ENCODE data around the gene PPY. TPM values are rescaled to one million over a fixed set of nuclear protein-coding genes. Genes with fewer than 3 reads are reported as not detected.

Gene PPY
- total and polyA plus RNA-seq, 3 experiments from 2014 or later, result not detected

DNA sequence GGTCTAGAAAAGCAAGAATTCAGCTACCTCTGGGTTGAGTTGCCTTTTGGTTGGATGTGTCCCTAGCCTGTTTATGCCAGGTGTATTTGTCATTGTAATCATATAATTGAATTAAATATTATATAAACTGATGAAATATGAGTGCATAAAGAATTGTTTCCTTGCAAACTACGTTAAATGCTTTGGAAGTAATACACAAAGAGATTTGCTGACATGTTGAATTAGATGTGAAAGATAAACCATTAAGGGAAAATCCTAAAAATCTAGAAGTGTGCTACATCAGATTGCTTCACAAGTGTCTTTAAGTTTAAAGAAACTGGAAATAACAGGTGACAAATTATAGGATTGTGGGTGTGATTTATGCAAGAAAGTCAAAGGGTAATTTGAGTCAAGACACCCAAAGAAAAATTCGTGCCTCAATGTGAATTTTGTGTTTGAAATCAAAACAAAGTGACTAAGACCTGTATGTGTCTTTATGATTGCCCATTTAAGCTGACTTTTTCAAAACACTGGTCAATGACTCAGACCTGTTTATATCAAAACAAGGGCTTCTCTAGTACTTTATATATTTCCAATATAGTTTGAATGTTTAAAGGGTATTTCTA is 16.6 kb upstream of the PPY start:
- H3K27ac Mint-ChIP-seq, result no peak overlapping the region
- H3K9me3 ChIP-seq (ENCODE audit: low read length), result no peaks in the 10 kb centered on the region
- DNase-seq, result no peak
- no peaks in the 10 kb centered on the region for H3K36me3 ChIP-seq (ENCODE audit: insufficient read depth, low read length)
- H3K4me1 ChIP-seq (ENCODE audit: insufficient read depth, low read length), result no peaks in the 10 kb centered on the region
- no peak overlapping the region for H3K27ac ChIP-seq (ENCODE audit: low read depth, low read length)
- CTCF ChIA-PET, result interaction anchor here (1.6 kb wide), 1 partner anchor 15 kb away, joined by 7 read pairs; no protein-coding TSS in a partner anchor
- peaks cover 24 to 39% of the 10 kb centered on the region in 2 donors for H3K27me3 Mint-ChIP-seq
- POLR2A ChIA-PET, result no interaction called here
- no peaks in the 10 kb centered on the region for H3K27me3 ChIP-seq (ENCODE audit: insufficient read depth, low read length, poor library complexity, severe bottlenecking)
- no peaks in the 10 kb centered on the region for H3K9me3 Mint-ChIP-seq
- H3K4me3 Mint-ChIP-seq, result no peak overlapping the region
- H3K36me3 Mint-ChIP-seq, result peaks cover 0 to 2% (median 0%) of the 10 kb centered on the region in 3 donors
- H3K4me1 Mint-ChIP-seq, result no peaks in the 10 kb centered on the region
- no peak overlapping the region for H3K4me3 ChIP-seq (ENCODE audit: low read length)

- no peak overlapping the region for H3K27ac Mint-ChIP-seq
- peaks cover 29 to 46% of the 10 kb centered on the region in 2 donors for H3K27me3 Mint-ChIP-seq
- H3K4me3 Mint-ChIP-seq, result no peak overlapping the region
- Histone ChIP-seq H3K27ac (ENCODE audit: low read depth, low read length) (no peak overlapping the region), H3K4me1 (ENCODE audit: insufficient read depth, low read length) (no peaks in the 10 kb centered on the region), H3K27me3 (ENCODE audit: insufficient read depth, low read length, poor library complexity, severe bottlenecking) (peaks cover 19% of the 10 kb centered on the region), H3K36me3 (ENCODE audit: insufficient read depth, low read length) (no peaks in the 10 kb centered on the region), H3K9me3 (ENCODE audit: low read length) (no peaks in the 10 kb centered on the region), H3K4me3 (ENCODE audit: low read length) (no peak overlapping the region)
- H3K36me3 Mint-ChIP-seq, result no peaks in the 10 kb centered on the region
- DNase-seq, result peak in 1 of 5 donors; percentile 8
- no peaks in the 10 kb centered on the region for H3K9me3 Mint-ChIP-seq
- ChIA-PET POLR2A (no interaction called here), CTCF (no interaction called here)
- H3K4me1 Mint-ChIP-seq, result peaks cover 0 to 13% (median 2%) of the 10 kb centered on the region in 3 donors
These were observed 13.9 kb upstream of the PPY start for GRCh38 chr17:43956222-43956621.

DNA sequence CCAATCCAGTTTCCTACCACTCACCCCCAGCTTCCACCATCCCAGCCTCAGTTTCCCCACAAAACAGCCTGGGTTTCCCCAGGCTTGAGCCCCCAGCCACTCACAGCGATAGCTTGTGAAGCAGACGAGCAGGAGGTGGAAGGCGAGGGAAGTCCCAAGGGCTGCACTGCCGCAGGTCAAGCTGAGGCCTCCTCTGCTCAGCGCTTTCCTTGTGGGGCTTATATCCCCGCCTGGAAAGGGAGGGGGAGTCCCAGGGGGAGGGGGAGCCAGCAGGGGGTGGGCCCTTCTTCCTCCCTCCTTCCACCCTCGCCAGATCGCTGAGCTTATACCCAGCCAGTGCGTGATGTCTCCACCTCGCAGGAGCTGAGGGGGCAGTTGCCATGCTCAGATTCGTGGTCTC is 11.5 kb upstream of the PPY start, which contains the start of gene PYY:
PYY (minus strand) TSS at position 195 of the 400 bp plus-strand sequence. CDS start 457 bp downstream, outside the sequence.
- H3K4me1 Mint-ChIP-seq, result peaks cover 0 to 13% (median 2%) of the 10 kb centered on the region in 3 donors

GRCh38 chr17:43952724-43953666 is 10.7 kb upstream of the PPY start:
- Histone ChIP-seq H3K27me3 (ENCODE audit: insufficient read depth, low read length, poor library complexity, severe bottlenecking) (peaks cover 24% of the 10 kb centered on the region), H3K36me3 (ENCODE audit: insufficient read depth, low read length) (no peaks in the 10 kb centered on the region), H3K27ac (ENCODE audit: low read depth, low read length) (no peak overlapping the region), H3K9me3 (ENCODE audit: low read length) (no peaks in the 10 kb centered on the region), H3K4me3 (ENCODE audit: low read length) (no peak overlapping the region), H3K4me1 (ENCODE audit: insufficient read depth, low read length) (no peaks in the 10 kb centered on the region)
- Mint-ChIP-seq H3K36me3 (peaks cover 0 to 4% (median 0%) of the 10 kb centered on the region in 3 donors), H3K27ac (peak overlapping the region in 1 of 8 donors; percentile 15), H3K4me1 (peaks cover 0 to 13% (median 2%) of the 10 kb centered on the region in 3 donors), H3K4me3 (peak overlapping the region in 2 of 7 donors; percentile 39 to 41), H3K9me3 (no peaks in the 10 kb centered on the region), H3K27me3 (peaks cover 34 to 58% of the 10 kb centered on the region in 2 donors)
- CTCF ChIA-PET, result no interaction called here
- no peak for DNase-seq
- POLR2A ChIA-PET, result no interaction called here

More for the DNA sequence above, 11.5 kb upstream of the PPY start, which contains the start of gene PYY:
- H3K4me3 Mint-ChIP-seq, result peak within 1 kb of the TSS in 2 of 7 donors; percentile 39 to 41
- Histone ChIP-seq H3K4me3 (ENCODE audit: low read length) (no peak within 1 kb of the TSS), H3K9me3 (ENCODE audit: low read length) (no peaks in the 10 kb centered on the region), H3K36me3 (ENCODE audit: insufficient read depth, low read length) (no peaks in the 10 kb centered on the region), H3K27ac (ENCODE audit: low read depth, low read length) (no peak within 1 kb of the TSS), H3K4me1 (ENCODE audit: insufficient read depth, low read length) (no peaks in the 10 kb centered on the region), H3K27me3 (ENCODE audit: insufficient read depth, low read length, poor library complexity, severe bottlenecking) (peaks cover 24% of the 10 kb centered on the region)
- ChIA-PET CTCF (no interaction called here), POLR2A (no interaction called here)
- H3K27me3 Mint-ChIP-seq, result peaks cover 36 to 55% of the 10 kb centered on the region in 2 donors
- H3K36me3 Mint-ChIP-seq, result peaks cover 0 to 4% (median 0%) of the 10 kb centered on the region in 3 donors
- H3K27ac Mint-ChIP-seq, result peak within 1 kb of the TSS in 1 of 8 donors; percentile 15
- DNase-seq, result no peak
- H3K9me3 Mint-ChIP-seq, result no peaks in the 10 kb centered on the region

DNA sequence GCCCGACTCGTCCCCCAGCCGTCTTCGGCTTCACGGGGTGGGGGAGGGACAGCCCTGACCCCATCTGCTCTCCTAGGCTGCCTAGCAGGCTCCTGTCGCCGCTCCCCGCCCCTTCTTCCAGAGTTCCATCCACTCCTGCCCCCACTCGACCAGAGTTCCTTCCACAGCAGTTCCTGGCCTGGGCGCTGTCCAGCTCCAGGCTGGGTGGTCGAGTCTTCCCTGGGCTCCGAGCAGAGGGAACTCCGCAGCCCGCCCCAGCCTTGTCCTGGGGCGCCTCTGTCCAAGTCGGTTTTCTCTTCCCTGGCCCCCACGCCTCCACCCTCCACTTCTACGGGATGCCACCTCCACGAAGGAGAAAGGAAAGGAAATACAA is 10.1 kb upstream of the PPY start:
- ChIA-PET CTCF (no interaction called here), POLR2A (no interaction called here)
- no peak for DNase-seq
- H3K4me3 Mint-ChIP-seq, result no peak overlapping the region
- H3K27me3 ChIP-seq (ENCODE audit: insufficient read depth, low read length, poor library complexity, severe bottlenecking), result peaks cover 24% of the 10 kb centered on the region
- H3K27ac Mint-ChIP-seq, result no peak overlapping the region
- H3K36me3 Mint-ChIP-seq, result peaks cover 0 to 4% (median 0%) of the 10 kb centered on the region in 3 donors
- no peak overlapping the region for H3K4me3 ChIP-seq (ENCODE audit: low read length)
- no peaks in the 10 kb centered on the region for H3K9me3 Mint-ChIP-seq
- H3K27me3 Mint-ChIP-seq, result peaks cover 36 to 64% of the 10 kb centered on the region in 2 donors
- H3K36me3 ChIP-seq (ENCODE audit: insufficient read depth, low read length), result no peaks in the 10 kb centered on the region
- H3K4me1 Mint-ChIP-seq, result peaks cover 0 to 13% (median 2%) of the 10 kb centered on the region in 3 donors
- no peaks in the 10 kb centered on the region for H3K9me3 ChIP-seq (ENCODE audit: low read length)
- no peak overlapping the region for H3K27ac ChIP-seq (ENCODE audit: low read depth, low read length)
- H3K4me1 ChIP-seq (ENCODE audit: insufficient read depth, low read length), result no peaks in the 10 kb centered on the region

GRCh38 chr17:43951750-43952149 is 9.5 kb upstream of the PPY start:
- ChIA-PET POLR2A (no interaction called here), CTCF (no interaction called here)
- no peak overlapping the region for H3K27ac ChIP-seq (ENCODE audit: low read depth, low read length)
- peaks cover 0 to 13% (median 2%) of the 10 kb centered on the region in 3 donors for H3K4me1 Mint-ChIP-seq
- H3K27ac Mint-ChIP-seq, result no peak overlapping the region
- peaks cover 24% of the 10 kb centered on the region for H3K27me3 ChIP-seq (ENCODE audit: insufficient read depth, low read length, poor library complexity, severe bottlenecking)
- no peaks in the 10 kb centered on the region for H3K4me1 ChIP-seq (ENCODE audit: insufficient read depth, low read length)
- no peaks in the 10 kb centered on the region for H3K36me3 ChIP-seq (ENCODE audit: insufficient read depth, low read length)
- no peaks in the 10 kb centered on the region for H3K9me3 Mint-ChIP-seq
- peaks cover 0 to 4% (median 0%) of the 10 kb centered on the region in 3 donors for H3K36me3 Mint-ChIP-seq
- DNase-seq, result no peak
- H3K9me3 ChIP-seq (ENCODE audit: low read length), result no peaks in the 10 kb centered on the region
- no peak overlapping the region for H3K4me3 ChIP-seq (ENCODE audit: low read length)
- H3K27me3 Mint-ChIP-seq, result peaks cover 36 to 64% of the 10 kb centered on the region in 2 donors
- peak overlapping the region in 1 of 7 donors; percentile 21 for H3K4me3 Mint-ChIP-seq

GRCh38 chr17:43950554-43950953 is 8.3 kb upstream of the PPY start:
- no peaks in the 10 kb centered on the region for H3K9me3 ChIP-seq (ENCODE audit: low read length)
- CTCF ChIA-PET, result interaction anchor here (0.6 to 0.7 kb wide), 2 partner anchors 58 to 122 kb away, joined by 3 read pairs; no protein-coding TSS in a partner anchor

DNA sequence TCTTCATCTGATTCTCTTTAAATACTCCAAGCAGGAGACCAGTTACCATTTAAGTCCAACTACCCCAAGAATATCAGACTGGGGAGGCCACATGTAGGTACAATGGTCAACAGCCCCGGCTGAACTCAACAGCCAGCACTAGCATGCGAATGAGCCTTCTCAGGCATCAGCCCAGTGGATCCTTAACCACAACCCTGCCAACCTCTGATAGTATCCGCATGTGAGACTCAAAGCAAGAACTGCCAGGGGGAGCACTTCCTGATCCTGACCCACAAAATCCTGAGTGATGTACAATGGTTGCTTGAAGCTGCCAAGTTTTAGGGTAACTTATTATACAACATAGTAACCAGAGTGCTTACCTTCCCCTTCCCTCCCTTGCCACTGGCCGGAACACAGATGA is 7.5 kb upstream of the PPY start:
- ChIA-PET CTCF (interaction anchor here (0.6 kb wide), 1 partner anchor 123 kb away, joined by 3 read pairs; no protein-coding TSS in a partner anchor), POLR2A (no interaction called here)
- no peak for DNase-seq
- Mint-ChIP-seq H3K27me3 (peaks cover 34 to 62% of the 10 kb centered on the region in 2 donors), H3K27ac (no peak overlapping the region), H3K36me3 (peaks cover 0 to 4% (median 0%) of the 10 kb centered on the region in 3 donors), H3K4me1 (peaks cover 0 to 13% (median 2%) of the 10 kb centered on the region in 3 donors), H3K9me3 (no peaks in the 10 kb centered on the region), H3K4me3 (no peak overlapping the region)
- H3K4me1 ChIP-seq (ENCODE audit: insufficient read depth, low read length), result no peaks in the 10 kb centered on the region
- H3K4me3 ChIP-seq (ENCODE audit: low read length), result no peak overlapping the region
- no peaks in the 10 kb centered on the region for H3K9me3 ChIP-seq (ENCODE audit: low read length)
- no peaks in the 10 kb centered on the region for H3K36me3 ChIP-seq (ENCODE audit: insufficient read depth, low read length)
- H3K27ac ChIP-seq (ENCODE audit: low read depth, low read length), result no peak overlapping the region
- H3K27me3 ChIP-seq (ENCODE audit: insufficient read depth, low read length, poor library complexity, severe bottlenecking), result peaks cover 24% of the 10 kb centered on the region

More at GRCh38 chr17:43950554-43950953, 8.3 kb upstream of the PPY start:
- Mint-ChIP-seq H3K9me3 (no peaks in the 10 kb centered on the region), H3K36me3 (peaks cover 0 to 4% (median 0%) of the 10 kb centered on the region in 3 donors), H3K27ac (no peak overlapping the region), H3K4me3 (no peak overlapping the region), H3K4me1 (peaks cover 0 to 13% (median 2%) of the 10 kb centered on the region in 3 donors), H3K27me3 (peaks cover 36 to 65% of the 10 kb centered on the region in 2 donors)
- H3K4me3 ChIP-seq (ENCODE audit: low read length), result no peak overlapping the region
- H3K27ac ChIP-seq (ENCODE audit: low read depth, low read length), result no peak overlapping the region
- H3K4me1 ChIP-seq (ENCODE audit: insufficient read depth, low read length), result no peaks in the 10 kb centered on the region
- peaks cover 24% of the 10 kb centered on the region for H3K27me3 ChIP-seq (ENCODE audit: insufficient read depth, low read length, poor library complexity, severe bottlenecking)
- no peaks in the 10 kb centered on the region for H3K36me3 ChIP-seq (ENCODE audit: insufficient read depth, low read length)
- no peak for DNase-seq
- POLR2A ChIA-PET, result no interaction called here

Measured in CD8-positive, alpha-beta memory T cell (primary cell).